HepG2 (cell line): ENCODE results near the gene GLB1L3. TPM values are rescaled to one million over a fixed set of nuclear protein-coding genes. Genes with fewer than 3 reads are reported as not detected.

Experiments used
- ATAC-seq: fragments of 200-7000 bp; cut with Tn5 transposase; 3 replicates; pipeline ENCODE4 v1.9.1; 2020; ENCODE audit warnings: mild to moderate bottlenecking, moderate library complexity
- BruUV-seq: library from RNA; stranded (reverse); fragments of 400-500 nt; replicated peaks from 2 replicates; lab custom pipeline; 2021; lab: Mats Ljungman, UMichigan
- CTCF ChIA-PET: fragments of 300-600 bp; formaldehyde crosslinking; extraction: SDS; loops from one replicate; lab custom pipeline; 2021; ENCODE audit warnings: low total read pairs, inconsistent platforms, low intra/inter-chr PET ratio; lab: Yijun Ruan, JAX
- POLR2A ChIA-PET: fragments of 350-600 bp; sonication (Branson Sonifier 250); formaldehyde crosslinking; loops from one replicate; lab custom pipeline; 2020; ENCODE audit warnings: antibody characterized with exemption, inconsistent platforms; lab: Yijun Ruan, JAX
- DNase-seq: peaks from one replicate; pipeline ENCODE4 v3.0.0-alpha.2; 2015; ENCODE audit warnings: low spot score
- FAIRE-seq: peaks from 3 replicates; lab custom pipeline; 2011; peaks lifted over from hg19 to GRCh38; lab: Jason Lieb, UNC
- H2AFZ ChIP-seq: one replicate; pipeline ENCODE4 v1.6.1; 2011; ENCODE audit warnings: low read length, inconsistent platforms
- H3K27ac ChIP-seq: fragments of 300-600 bp; 3 replicates; pipeline ENCODE4 v1.8.0; 2011; ENCODE audit warnings: mixed run types, mild to moderate bottlenecking, mixed read lengths, low read length, inconsistent platforms; ENCODE audit not compliant: insufficient read depth; ENCODE audit errors: extremely low read length
- H3K27me3 ChIP-seq, 2 experiments: fragments of 200-600 bp in 1 of 2; 2 replicates in 1 of 2; 3 replicates in 1 of 2; pipeline versions ENCODE4 v1.6.0 to v1.8.0; 2011; ENCODE audit warnings: low read length in 2 of 2, mild to moderate bottlenecking in 2 of 2, moderate library complexity in 2 of 2, inconsistent platforms in 1 of 2; ENCODE audit not compliant: insufficient read depth in 2 of 2, control insufficient read depth in 1 of 2
- H3K36me3 ChIP-seq, 2 experiments: fragments of 200-600 bp in 1 of 2; replicated peaks in 1 of 2; 2 replicates in 1 of 2; 3 replicates in 1 of 2; pipeline versions ENCODE4 v1.5.1 to v1.8.0; 2011; ENCODE audit warnings: low read length in 2 of 2, inconsistent platforms in 1 of 2; ENCODE audit not compliant: insufficient read depth in 2 of 2, control insufficient read depth in 1 of 2
- H3K4me1 ChIP-seq: 2 replicates; pipeline ENCODE4 v1.5.1; 2012; ENCODE audit warnings: low read length, inconsistent platforms; ENCODE audit not compliant: insufficient read depth
- H3K4me2 ChIP-seq: 2 replicates; pipeline ENCODE4 v1.6.0; 2011; ENCODE audit warnings: low read depth, low read length, inconsistent platforms
- H3K4me3 ChIP-seq, 3 experiments: fragments of 200-600 bp in 1 of 3; sonication (generic), shearing (Covaris generic) in 1 of 3; replicated peaks in 1 of 3; 2 replicates each; pipeline ENCODE4 v1.5.1; 2011 to 2016; ENCODE audit warnings: low read length in 3 of 3, inconsistent platforms in 2 of 3, low read depth in 2 of 3, mild to moderate bottlenecking in 2 of 3, control low read depth in 1 of 3, mixed read lengths in 1 of 3; ENCODE audit not compliant: insufficient read depth in 1 of 3
- H3K79me2 ChIP-seq: one replicate; pipeline ENCODE4 v1.6.1; 2011; ENCODE audit warnings: low read length, inconsistent platforms; ENCODE audit not compliant: insufficient read depth
- H3K9ac ChIP-seq: 2 replicates; pipeline ENCODE4 v1.6.0; 2011; ENCODE audit warnings: mild to moderate bottlenecking, low read depth, low read length, inconsistent platforms; ENCODE audit not compliant: insufficient read depth
- H3K9me3 ChIP-seq: 2 replicates; pipeline ENCODE4 v1.5.1; 2012; ENCODE audit warnings: mild to moderate bottlenecking, low read length
- H4K20me1 ChIP-seq: 2 replicates; pipeline ENCODE4 v1.6.0; 2011; ENCODE audit warnings: inconsistent platforms, mild to moderate bottlenecking, low read length, moderate library complexity; ENCODE audit not compliant: insufficient read depth
- ELK4 ChIP-seq: sonication (generic); formaldehyde crosslinking; IDR thresholded peaks from 2 replicates; pipeline ENCODE4 v1.9.0; 2021; ENCODE audit warnings: missing genetic modification reagents, borderline replicate concordance
- GATA4 ChIP-seq: sonication (generic); IDR thresholded peaks from 2 replicates; pipeline ENCODE4 v1.6.1; 2016; ENCODE audit warnings: antibody characterized with exemption, low read depth, borderline replicate concordance
- HNRNPLL ChIP-seq: fragments of 200-400 bp; formaldehyde crosslinking; IDR thresholded peaks from 2 replicates; pipeline ENCODE4 v1.6.1; 2017; ENCODE audit warnings: mild to moderate bottlenecking, low read depth, low read length; ENCODE audit not compliant: poor library complexity, severe bottlenecking
- KMT2B ChIP-seq: IDR thresholded peaks from 2 replicates; pipeline ENCODE4 v1.6.1; 2016; ENCODE audit warnings: missing genetic modification reagents, missing compliant biosample characterization
- PITX1 ChIP-seq: sonication (generic); formaldehyde crosslinking; IDR thresholded peaks from 2 replicates; pipeline ENCODE4 v1.5.1; 2020; ENCODE audit warnings: mild to moderate bottlenecking, missing genetic modification reagents
- PRDM4 ChIP-seq: sonication (generic); formaldehyde crosslinking; IDR thresholded peaks from 2 replicates; pipeline ENCODE4 v1.9.0; 2021; ENCODE audit warnings: missing genetic modification reagents, borderline replicate concordance
- TBP ChIP-seq: sonication (generic); formaldehyde crosslinking; IDR thresholded peaks from 2 replicates; pipeline ENCODE4 v1.5.0; 2020; ENCODE audit warnings: missing genetic modification reagents
- ZNF574 ChIP-seq: sonication (generic); formaldehyde crosslinking; IDR thresholded peaks from 2 replicates; pipeline ENCODE4 v1.4.0; 2020; ENCODE audit warnings: missing genetic modification reagents
- in situ Hi-C: cut with HindIII; loops from 2 replicates; pipeline ENCODE4 v1.10.0; 2017; ENCODE audit warnings: low pct_unique_long_range_greater_than_20kb; ENCODE audit not compliant: extremely low pct_ligation_motif_present
- intact Hi-C: fragments of 100-400 bp; cut with micrococcal nuclease; formaldehyde crosslinking; loops from one replicate; pipeline ENCODE4 v1.10.0; 2022; ENCODE audit not compliant: unreplicated experiment
- polyA plus RNA-seq, 8 experiments: library from polyadenylated mRNA; depleted of rRNA in 3 of 8; stranded (reverse) in 7 of 8; unstranded in 1 of 8; fragments of >200 nt; fragmentation: Illumina TruSeq in 4 of 8; extraction: Trizol in 4 of 8; gene quantifications; 2 replicates each; pipeline versions ENCODE4 v1.2.1 to v1.2.3, GENCODE V29; 2011 to 2016; ENCODE audit warnings: low read depth in 4 of 8, missing spikeins in 1 of 8, mixed read lengths in 1 of 8; ENCODE audit not compliant: insufficient read depth in 1 of 8
- total RNA-seq, 5 experiments: library from RNA; depleted of rRNA; stranded (reverse); fragments of >200 nt; fragmentation: Illumina TruSeq; extraction: Trizol; gene quantifications; 2 replicates each; pipeline ENCODE4 v1.2.3, GENCODE V29; 2016; ENCODE audit warnings: low read depth in 1 of 5

The GLB1L3 gene
- total and polyA plus RNA-seq, 2 of the 13 experiments (the other 11 are each of a cell fraction or from before 2014, with no cell fraction given), result not detected

DNA sequence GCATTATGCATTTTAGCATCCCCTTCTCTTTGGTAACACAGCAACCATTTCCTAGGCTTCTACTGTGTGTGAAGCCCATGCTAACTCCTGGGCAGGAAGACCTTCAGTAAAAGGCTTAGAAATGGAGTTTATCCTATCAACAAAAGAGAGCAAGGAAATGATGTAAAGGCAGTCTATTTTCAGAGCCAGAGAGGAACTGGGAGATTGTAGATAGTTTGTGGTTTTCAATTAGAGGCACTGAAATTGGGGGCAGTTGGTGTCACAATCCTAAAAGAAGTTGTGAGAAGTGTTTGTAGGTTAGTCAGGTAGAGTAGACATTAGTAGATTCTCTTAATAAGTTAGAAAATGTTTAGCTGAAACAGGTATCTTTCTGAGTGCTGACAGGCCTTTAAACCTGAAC lies 15.7 kb upstream of the GLB1L3 start:
- in situ Hi-C loops (no loop called here), intact Hi-C loops (no loop called here)
- ATAC-seq, result no peak
- Histone ChIP-seq H3K4me1 (peaks cover 2% of the 10 kb centered on the region), H3K4me3 (no peak overlapping the region), H3K27me3 (no peaks in the 10 kb centered on the region), H2AFZ (no peak overlapping the region), H3K27ac (no peak overlapping the region), H3K4me2 (no peak overlapping the region), H3K9ac (no peak overlapping the region), H4K20me1 (no peaks in the 10 kb centered on the region), H3K36me3 (peaks cover 10 to 52% of the 10 kb centered on the region in 2 experiments; a peak in 4 of 5 replicates), H3K9me3 (no peaks in the 10 kb centered on the region), H3K79me2 (no peaks in the 10 kb centered on the region)
- ChIA-PET POLR2A (no interaction called here), CTCF (no interaction called here)
- no TSS peak for BruUV-seq
- DNase-seq, result no peak
- no peak for FAIRE-seq
- TF ChIP-seq HNRNPLL (no peak), ELK4 (CRISPR knock-in tag) (no peak), PRDM4 (no peak), ZNF574 (CRISPR knock-in tag) (no peak), TBP (CRISPR knock-in tag) (no peak), PITX1 (CRISPR knock-in tag) (no peak), GATA4 (no peak), KMT2B (CRISPR knock-in tag) (no peak)
